ENCODE data around the gene CEP85L. TPM values are rescaled to one million over a fixed set of nuclear protein-coding genes. Genes with fewer than 3 reads are reported as not detected.

CEP85L gene
- total RNA-seq, 4 donors from 2014 or later = 10.5 to 42.9 (median 17.1) TPM

DNA sequence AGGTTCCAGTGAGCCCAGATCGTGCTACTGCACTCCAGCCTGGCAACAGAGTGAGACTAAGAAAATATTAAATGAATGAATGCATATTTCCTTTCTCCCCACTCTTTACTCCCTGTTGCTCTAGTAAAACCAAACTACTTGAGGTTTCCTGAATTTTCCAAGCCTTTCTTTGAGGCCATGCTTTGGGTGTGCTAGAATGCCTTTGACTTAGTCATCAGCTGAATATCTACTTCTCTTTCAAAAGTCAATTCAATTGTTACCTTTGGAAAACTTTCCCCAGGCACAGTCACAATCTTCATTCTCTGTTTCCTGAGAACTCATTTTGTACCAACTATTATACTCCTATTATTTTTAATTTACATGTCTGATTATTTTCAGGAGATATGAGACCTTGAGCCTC, 27.5 kb upstream of the CEP85L start:
- no peaks in the 10 kb centered on the region for H3K9me3 ChIP-seq
- WGBS, 2 donors = 75 to 81% methylated on average over 1 of the region's 1 CpG
- no peak overlapping the region for H3K4me3 ChIP-seq (replicated peaks in 1 of 3)
- no peak for DNase-seq
- H3K27me3 ChIP-seq = no peaks in the 10 kb centered on the region
- H3K36me3 ChIP-seq = no peaks in the 10 kb centered on the region
- H3K4me1 ChIP-seq = no peaks in the 10 kb centered on the region
- intact Hi-C loops (cut with DNase I) = no loop called here
- TF ChIP-seq, protein P1, sequence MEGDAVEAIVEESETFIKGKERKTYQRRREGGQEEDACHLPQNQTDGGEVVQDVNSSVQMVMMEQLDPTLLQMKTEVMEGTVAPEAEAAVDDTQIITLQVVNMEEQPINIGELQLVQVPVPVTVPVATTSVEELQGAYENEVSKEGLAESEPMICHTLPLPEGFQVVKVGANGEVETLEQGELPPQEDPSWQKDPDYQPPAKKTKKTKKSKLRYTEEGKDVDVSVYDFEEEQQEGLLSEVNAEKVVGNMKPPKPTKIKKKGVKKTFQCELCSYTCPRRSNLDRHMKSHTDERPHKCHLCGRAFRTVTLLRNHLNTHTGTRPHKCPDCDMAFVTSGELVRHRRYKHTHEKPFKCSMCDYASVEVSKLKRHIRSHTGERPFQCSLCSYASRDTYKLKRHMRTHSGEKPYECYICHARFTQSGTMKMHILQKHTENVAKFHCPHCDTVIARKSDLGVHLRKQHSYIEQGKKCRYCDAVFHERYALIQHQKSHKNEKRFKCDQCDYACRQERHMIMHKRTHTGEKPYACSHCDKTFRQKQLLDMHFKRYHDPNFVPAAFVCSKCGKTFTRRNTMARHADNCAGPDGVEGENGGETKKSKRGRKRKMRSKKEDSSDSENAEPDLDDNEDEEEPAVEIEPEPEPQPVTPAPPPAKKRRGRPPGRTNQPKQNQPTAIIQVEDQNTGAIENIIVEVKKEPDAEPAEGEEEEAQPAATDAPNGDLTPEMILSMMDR (IDR thresholded peaks at IDR 0.05) = no peak
- TF ChIP-seq POLR2A (IDR thresholded peaks at IDR 0.05) = no peak
- H3K27ac ChIP-seq = no peak overlapping the region

DNA sequence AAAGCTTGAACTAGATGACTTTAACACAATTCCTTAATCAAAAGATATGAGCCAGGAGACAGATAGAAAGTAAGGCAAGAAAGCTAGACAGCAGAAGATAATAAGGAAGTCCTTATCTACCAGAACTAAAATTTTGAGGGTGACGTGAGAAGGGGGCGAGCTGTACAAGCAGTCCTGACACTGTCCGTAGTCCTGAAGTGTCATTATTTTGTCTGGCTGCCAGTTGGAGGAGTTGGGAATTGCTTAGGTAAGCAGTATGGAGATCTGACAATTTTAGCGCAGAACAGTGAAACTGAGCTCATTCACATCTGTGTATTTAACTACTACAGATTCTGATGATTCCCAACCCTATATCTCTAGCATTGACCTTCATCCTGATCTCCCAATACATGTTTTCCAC, 25.8 kb upstream of the CEP85L start:
- Histone ChIP-seq H3K36me3 (no peaks in the 10 kb centered on the region), H3K4me3 (replicated peaks in 1 of 3) (no peak overlapping the region), H3K27me3 (no peaks in the 10 kb centered on the region), H3K4me1 (no peaks in the 10 kb centered on the region), H3K9me3 (no peaks in the 10 kb centered on the region), H3K27ac (no peak overlapping the region)
- intact Hi-C loops (cut with DNase I) = no loop called here
- no peak for DNase-seq
- TF ChIP-seq POLR2A (IDR thresholded peaks at IDR 0.05) = no peak
- TF ChIP-seq, protein P1 (IDR thresholded peaks at IDR 0.05) = no peak
- 38 to 66% methylated on average over 4 of the region's 4 CpGs for WGBS, 2 donors

DNA sequence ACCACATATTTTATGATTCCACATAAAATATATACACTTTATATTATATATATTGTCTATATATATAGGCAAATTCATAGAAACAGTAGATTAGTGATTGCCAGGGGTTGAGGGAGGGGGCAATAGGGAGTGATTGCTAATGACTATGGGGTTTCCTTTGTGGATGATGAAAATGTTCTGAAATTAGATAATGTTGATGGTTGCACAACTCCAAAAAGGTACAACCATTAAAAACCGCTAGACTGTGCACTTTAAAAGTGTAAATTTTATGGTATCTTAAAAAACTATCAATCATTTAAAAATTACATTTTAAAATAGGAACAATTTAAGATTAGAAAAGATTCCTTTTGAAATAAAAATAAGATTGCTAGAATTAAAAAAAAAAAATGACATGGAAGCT, 23.8 kb upstream of the CEP85L start:
- Histone ChIP-seq H3K27ac (no peak overlapping the region), H3K9me3 (no peaks in the 10 kb centered on the region), H3K4me1 (no peaks in the 10 kb centered on the region), H3K4me3 (replicated peaks in 1 of 3) (no peak overlapping the region), H3K27me3 (no peaks in the 10 kb centered on the region), H3K36me3 (no peaks in the 10 kb centered on the region)
- no peak for DNase-seq
- TF ChIP-seq, protein P1 (IDR thresholded peaks at IDR 0.05) = no peak
- no peak for TF ChIP-seq POLR2A (IDR thresholded peaks at IDR 0.05)
- intact Hi-C loops (cut with DNase I) = no loop called here
- 87 to 98% methylated on average over 1 of the region's 1 CpG for WGBS, 2 donors

DNA sequence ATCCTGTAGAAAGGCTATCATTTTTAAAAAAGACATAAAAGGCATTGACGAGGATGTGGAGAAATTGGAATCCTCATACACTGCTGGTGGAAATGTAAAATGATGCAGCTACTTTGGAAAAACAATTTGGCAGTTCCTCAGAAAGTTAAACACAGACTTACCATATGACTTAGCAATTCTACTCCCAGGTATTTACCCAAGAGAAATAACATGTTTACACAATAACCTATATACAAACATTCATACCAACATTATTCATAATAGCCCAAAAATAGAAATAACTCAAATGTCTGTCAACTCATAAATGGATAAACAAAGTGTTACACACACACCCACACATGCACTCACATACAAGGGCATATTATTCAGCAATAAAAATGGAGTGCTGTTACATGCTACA, 23.4 kb upstream of the CEP85L start:
- intact Hi-C loops (cut with DNase I) = no loop called here
- no peaks in the 10 kb centered on the region for H3K9me3 ChIP-seq
- H3K36me3 ChIP-seq = no peaks in the 10 kb centered on the region
- no peak overlapping the region for H3K4me3 ChIP-seq (replicated peaks in 1 of 3)
- no peaks in the 10 kb centered on the region for H3K27me3 ChIP-seq
- H3K27ac ChIP-seq = no peak overlapping the region
- TF ChIP-seq, protein P1 (IDR thresholded peaks at IDR 0.05) = no peak
- TF ChIP-seq POLR2A (IDR thresholded peaks at IDR 0.05) = no peak
- DNase-seq = no peak
- 95 to 98% methylated on average over 1 of the region's 1 CpG for WGBS, 2 donors
- no peaks in the 10 kb centered on the region for H3K4me1 ChIP-seq

DNA sequence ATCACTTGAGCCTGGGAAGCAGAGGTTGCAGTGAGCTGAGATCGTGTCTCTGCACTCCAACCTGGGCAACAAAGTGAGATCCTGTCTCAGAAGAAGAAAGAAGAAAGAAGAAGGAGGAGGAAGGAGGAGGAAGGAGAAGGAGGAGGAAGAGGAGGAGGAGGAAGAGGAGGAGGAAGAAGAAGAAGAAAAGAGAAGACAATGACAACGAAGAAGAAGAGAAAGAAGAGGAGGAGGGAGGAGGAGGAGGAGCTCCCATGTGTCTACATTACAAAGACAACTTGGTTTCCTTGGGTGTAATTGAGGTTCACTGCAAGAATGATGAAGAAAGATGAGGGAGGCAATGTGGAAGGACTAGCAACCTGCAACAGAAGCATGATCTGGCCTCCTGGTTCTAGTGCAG, 21.3 kb upstream of the CEP85L start:
- H3K4me3 ChIP-seq (replicated peaks in 1 of 3) = no peak overlapping the region
- no peaks in the 10 kb centered on the region for H3K36me3 ChIP-seq
- WGBS, 2 donors = 80 to 83% methylated on average over 2 of the region's 2 CpGs
- H3K27me3 ChIP-seq = no peaks in the 10 kb centered on the region
- no peak overlapping the region for H3K27ac ChIP-seq
- no peaks in the 10 kb centered on the region for H3K9me3 ChIP-seq
- DNase-seq = no peak
- intact Hi-C loops (cut with DNase I) = no loop called here
- TF ChIP-seq, protein P1 (IDR thresholded peaks at IDR 0.05) = no peak
- no peak for TF ChIP-seq POLR2A (IDR thresholded peaks at IDR 0.05)
- no peaks in the 10 kb centered on the region for H3K4me1 ChIP-seq
